ENCODE results near the gene TRIM66.
"Not testable (repeated sequence)": the region's sequence is repeated elsewhere in the genome, so short reads cannot be mapped to it uniquely, and the experiment has no call there.

The TRIM66 gene

GRCh38 chr11:8690374-8691342, 8.2 kb upstream of the TRIM66 start:
- no peak for DNase-seq

- DNase-seq, result no peak
These were observed 7.3 kb upstream of the TRIM66 start for GRCh38 chr11:8689726-8690255.

- peak; percentile 37 to 97 (median 91) for DNase-seq
These were observed 6.2 kb upstream of the TRIM66 start for GRCh38 chr11:8688414-8689362.

GRCh38 chr11:8686325-8686724, 3.9 kb upstream of the TRIM66 start:
- DNase-seq, result no peak

DNA sequence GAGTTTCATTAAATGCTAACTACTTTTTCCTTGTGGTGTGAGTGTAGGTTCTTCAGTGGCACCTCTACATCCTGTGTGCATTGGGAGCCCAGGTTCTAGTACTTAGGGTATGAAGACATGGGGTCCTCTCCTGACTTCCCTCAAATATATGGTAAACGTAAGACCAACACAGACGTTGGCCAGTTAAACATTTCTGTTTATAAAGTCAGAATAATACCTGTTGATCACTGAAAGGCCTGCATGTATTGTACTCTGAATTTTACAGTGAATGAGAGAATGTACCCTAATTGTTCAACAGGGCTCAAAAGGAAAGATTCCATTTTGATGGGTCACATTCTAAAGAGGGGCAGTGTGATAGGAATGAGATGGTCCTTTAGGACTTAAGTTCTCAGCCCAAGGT, 3.4 kb upstream of the TRIM66 start:
- no peak for DNase-seq

GRCh38 chr11:8685306-8685705, 2.8 kb upstream of the TRIM66 start:
- DNase-seq, result no peak

DNA sequence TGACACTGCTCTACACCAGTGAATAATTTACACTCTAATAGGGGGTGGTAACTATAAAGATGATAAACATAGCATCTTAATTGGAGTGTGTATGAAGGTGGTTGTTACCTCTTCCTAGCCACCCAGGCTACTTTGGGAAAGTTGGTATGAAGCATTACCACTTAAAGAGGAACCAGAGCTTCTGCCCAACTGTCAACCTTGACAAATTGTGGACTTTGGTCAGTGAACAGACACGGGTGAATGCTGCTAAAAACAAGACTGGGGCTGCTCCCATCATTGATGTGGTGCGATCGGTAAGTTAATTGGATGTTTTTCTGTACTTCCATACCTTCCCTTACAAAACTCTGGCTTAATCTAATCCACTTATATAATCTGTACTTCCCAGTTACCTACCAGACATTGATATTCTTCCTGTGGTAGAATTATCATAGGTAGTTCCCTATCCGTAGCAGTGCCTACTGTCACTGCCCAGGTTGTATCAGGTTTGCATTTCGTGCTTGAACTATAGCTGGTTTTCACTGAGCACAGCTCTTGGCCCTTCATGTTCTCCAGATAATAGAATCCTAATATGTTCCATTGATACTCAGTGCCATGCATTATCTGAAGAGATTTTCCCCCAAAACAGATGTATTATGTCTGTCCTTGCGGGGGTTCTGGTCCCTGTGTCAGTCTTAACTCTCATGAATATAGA, 2.3 kb upstream of the TRIM66 start:
- DNase-seq, result no peak

- peak in 4 of 56 donors; percentile 30 to 49 (median 43) for DNase-seq
These were observed 796 bp upstream of the TRIM66 start for GRCh38 chr11:8683115-8683807.

DNA sequence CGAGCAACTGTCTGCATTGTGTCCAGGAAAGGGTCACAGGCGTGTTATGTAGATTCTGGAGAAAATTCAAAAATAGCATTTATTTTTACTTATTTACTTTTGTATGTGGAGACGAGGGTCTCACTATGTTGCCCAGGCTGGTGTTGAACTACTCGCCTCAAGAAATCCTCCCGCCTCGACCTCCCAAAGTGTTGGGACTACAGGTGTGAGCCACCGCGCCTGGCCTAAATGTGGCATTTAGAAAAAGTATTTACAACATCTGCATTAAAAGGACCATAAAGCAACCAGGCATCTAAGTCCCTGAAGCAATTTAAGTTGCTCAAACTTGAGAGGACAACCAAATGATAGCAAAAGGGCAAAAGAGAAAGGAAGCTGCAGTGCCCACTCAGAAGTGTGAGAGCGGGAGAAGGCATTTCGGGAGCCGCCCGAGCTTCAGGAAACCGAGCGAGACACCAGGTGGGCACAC, 595 bp downstream of the TRIM66 start:
- peak in 2 of 56 donors; percentile 43 to 50 for DNase-seq

DNA sequence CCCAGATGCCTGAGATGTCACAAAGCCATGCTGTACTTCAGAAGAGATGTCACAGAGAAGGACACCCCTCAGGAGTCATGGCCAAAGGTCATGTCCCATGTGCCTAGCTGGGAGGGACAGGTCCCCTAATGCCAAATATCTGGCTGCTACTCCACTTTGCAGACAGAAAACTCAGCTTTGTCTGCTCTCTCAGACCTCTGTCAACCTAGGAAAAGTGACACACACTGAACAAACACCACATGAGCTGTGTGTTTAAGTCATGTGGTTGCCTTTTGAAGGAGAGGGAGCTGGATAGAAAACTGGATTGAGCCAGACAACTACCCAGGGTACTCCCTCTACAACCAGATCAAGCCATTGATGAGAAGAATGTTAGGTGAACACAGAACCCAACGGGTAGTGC, 3.5 kb downstream of the TRIM66 start:
- no peak for DNase-seq

GRCh38 chr11:8676458-8676857, 6.0 kb downstream of the TRIM66 start:
- DNase-seq, result no peak

- no peak for DNase-seq
These were observed 7.6 kb downstream of the TRIM66 start for GRCh38 chr11:8674859-8675258.

DNA sequence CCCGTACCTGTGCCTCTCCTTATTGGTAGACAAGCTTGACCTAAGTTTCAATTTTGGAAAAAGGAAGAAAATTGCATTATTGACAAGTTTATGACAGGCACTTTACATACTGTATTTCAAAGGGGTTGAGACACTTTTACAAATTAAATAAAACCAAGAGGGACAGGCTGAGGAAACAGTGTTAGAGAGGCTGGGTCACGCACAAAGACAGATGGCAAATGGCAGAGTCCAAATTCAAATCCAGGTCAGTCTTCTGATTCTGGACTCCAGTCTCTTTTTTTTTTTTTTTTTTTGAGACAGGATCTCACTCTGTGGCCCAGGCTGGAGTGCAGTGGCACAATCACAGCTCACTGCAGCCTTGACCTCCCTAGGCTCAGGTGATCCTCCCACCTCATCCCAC, 10.1 kb downstream of the TRIM66 start:
- DNase-seq, result no peak

DNA sequence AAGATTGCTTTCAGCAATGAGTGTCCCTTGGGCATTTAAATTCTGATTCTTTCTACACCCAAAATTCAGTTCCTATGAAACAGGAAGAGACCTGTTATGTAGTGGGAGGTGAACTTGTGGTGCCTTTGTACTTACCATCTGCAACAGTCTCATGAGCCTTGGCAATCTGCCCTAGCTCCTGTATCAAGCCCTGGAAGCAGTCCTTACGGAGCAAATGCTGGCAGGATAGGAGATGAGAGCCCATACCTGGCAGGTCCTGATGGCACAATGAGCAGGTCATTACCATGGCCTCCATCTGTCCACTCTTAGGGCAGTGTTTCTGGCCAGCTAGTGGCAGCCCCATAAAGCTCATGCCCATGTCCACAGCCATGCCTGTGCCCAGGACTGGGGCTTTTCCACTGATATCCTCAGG, 10.8 kb downstream of the TRIM66 start:
- peak in 10 of 56 donors; percentile 10 to 50 (median 25) for DNase-seq

- peak in 38 of 56 donors; percentile 10 to 79 (median 37) for DNase-seq
These were observed 11.3 kb downstream of the TRIM66 start for GRCh38 chr11:8671193-8671612.

- DNase-seq, result not testable (repeated sequence)
These were observed 12.4 kb downstream of the TRIM66 start for GRCh38 chr11:8670081-8670480.

- DNase-seq, result no peak
These were observed 17.2 kb downstream of the TRIM66 start for GRCh38 chr11:8665222-8665621.

GRCh38 chr11:8661001-8661795, 21.3 kb downstream of the TRIM66 start:
- DNase-seq, result no peak
